ENCODE results near the gene ZNF319.
A peak's percentile ranks its signal among the peaks of the same experiment; 100 is the strongest.

Gene ZNF319

GRCh38 chr16:57999971-58000705 is at the start of gene ZNF319:
Gene ZNF319 (minus strand): TSS chr16:58000672. CDS start chr16:57998265, 2,407 bp downstream.
- peak in 1 of 4 experiments; percentile 42 for DNase-seq

- DNase-seq: no peak
These were observed 49.0 kb upstream of the ZNF319 start for GRCh38 chr16:58049232-58050185.

GRCh38 chr16:58048494-58049231 is 48.2 kb upstream of the ZNF319 start:
- no peak for DNase-seq

- DNase-seq: no peak
These were observed 47.3 kb upstream of the ZNF319 start for GRCh38 chr16:58047557-58048348.

- no peak for DNase-seq
These were observed 46.5 kb upstream of the ZNF319 start for GRCh38 chr16:58046936-58047335.

GRCh38 chr16:58046054-58046881 is 45.8 kb upstream of the ZNF319 start:
- no peak for DNase-seq

- no peak for DNase-seq
These were observed 44.6 kb upstream of the ZNF319 start for GRCh38 chr16:58045096-58045495.

GRCh38 chr16:58044266-58045019 is 44.0 kb upstream of the ZNF319 start:
- no peak for DNase-seq

- DNase-seq: no peak
These were observed 43.2 kb upstream of the ZNF319 start for GRCh38 chr16:58043571-58044155.

- DNase-seq: no peak
These were observed 42.5 kb upstream of the ZNF319 start for GRCh38 chr16:58042886-58043515.

- DNase-seq: no peak
These were observed 41.8 kb upstream of the ZNF319 start for GRCh38 chr16:58042001-58042885.

- DNase-seq: no peak
These were observed 41.1 kb upstream of the ZNF319 start for GRCh38 chr16:58041628-58041955.

GRCh38 chr16:58040945-58041627 is 40.6 kb upstream of the ZNF319 start:
- no peak for DNase-seq

- DNase-seq: no peak
These were observed 40.0 kb upstream of the ZNF319 start for GRCh38 chr16:58040496-58040846.

GRCh38 chr16:58039829-58040495 is 39.5 kb upstream of the ZNF319 start:
- no peak for DNase-seq

- no peak for DNase-seq
These were observed 37.8 kb upstream of the ZNF319 start for GRCh38 chr16:58038219-58038641.

- no peak for DNase-seq
These were observed 37.0 kb upstream of the ZNF319 start for GRCh38 chr16:58037365-58038057.
